Activated CD8-positive, alpha-beta memory T cell treated with anti-CD3 and anti-CD28 coated beads for 48 hours (primary cell): ENCODE measurements around the gene SNAI3.
A peak's percentile ranks its signal among the peaks of the same experiment; 100 is the strongest.

Experiments used
- DNase-seq, 3 experiments: peaks; one replicate each; pipeline ENCODE4 v3.0.0-alpha.2; 2020; ENCODE audit warnings: low read depth in 2 of 3, low spot score in 2 of 3

SNAI3 gene

DNA sequence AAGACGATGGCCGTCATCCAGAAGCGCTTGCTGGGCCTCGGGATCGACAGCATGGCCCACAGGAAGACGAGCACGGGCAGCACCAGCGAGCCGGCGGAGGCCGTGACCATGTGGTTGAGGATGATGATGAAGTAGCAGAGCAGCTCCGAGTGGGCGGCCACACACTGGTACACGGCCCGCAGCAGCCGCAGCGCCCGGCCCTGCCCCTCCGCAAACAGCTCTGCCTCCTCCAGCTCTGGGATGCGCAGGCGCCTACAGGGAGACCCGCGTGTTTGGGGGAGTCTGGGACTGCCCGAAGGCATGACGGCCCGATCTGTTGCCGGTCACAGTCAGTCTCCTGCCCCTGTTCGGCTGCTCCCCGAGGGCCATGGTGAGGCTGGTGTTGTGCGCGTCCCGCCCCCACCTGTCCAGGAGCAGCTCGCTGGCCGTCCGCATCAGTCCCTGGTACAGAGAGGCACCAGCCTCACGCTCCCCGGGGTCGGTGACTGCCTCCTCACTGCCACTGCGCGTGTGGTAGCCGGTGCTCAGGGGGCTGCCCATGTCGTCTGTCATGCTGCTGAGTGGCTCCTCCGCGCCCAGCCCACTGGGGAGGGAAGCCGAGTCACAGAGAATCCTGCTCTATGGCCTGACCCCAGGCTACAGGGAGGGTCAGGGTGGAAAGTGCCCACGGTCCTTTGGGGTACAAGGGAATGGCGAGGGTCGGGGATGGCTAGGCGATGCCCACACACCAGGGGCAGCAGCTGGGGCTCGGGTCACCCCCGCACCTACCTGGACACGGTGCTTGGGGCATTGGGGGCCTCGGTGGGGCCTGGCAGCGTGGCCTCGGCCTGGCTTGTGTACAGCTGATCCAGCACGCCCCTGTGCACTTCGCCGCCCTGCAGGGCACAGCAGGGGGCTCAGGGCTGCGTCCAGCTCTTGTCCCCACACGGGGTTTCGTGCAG is 35.8 kb upstream of the SNAI3 start:
- no peak for DNase-seq

DNA sequence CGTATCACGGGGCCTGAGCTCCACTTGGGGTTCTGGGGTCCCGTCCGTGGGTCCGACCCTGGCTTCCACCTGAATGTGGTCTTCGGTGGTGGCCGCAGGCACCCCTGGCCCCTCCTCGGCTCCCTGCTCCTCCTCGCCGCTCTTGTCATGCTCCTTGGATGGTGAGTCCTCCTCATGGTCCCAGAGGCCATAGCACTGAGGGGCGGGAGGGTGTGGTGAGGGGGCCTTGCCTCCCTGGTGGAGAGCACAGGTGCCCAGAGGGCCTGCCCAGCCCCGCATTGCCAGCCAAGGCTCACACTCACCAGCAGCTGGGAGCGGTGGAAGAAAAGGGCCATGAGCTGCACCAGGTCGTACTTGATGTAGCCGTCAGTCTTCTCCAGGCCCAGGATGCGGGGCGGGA is 34.9 kb upstream of the SNAI3 start:
- no peak for DNase-seq

DNA sequence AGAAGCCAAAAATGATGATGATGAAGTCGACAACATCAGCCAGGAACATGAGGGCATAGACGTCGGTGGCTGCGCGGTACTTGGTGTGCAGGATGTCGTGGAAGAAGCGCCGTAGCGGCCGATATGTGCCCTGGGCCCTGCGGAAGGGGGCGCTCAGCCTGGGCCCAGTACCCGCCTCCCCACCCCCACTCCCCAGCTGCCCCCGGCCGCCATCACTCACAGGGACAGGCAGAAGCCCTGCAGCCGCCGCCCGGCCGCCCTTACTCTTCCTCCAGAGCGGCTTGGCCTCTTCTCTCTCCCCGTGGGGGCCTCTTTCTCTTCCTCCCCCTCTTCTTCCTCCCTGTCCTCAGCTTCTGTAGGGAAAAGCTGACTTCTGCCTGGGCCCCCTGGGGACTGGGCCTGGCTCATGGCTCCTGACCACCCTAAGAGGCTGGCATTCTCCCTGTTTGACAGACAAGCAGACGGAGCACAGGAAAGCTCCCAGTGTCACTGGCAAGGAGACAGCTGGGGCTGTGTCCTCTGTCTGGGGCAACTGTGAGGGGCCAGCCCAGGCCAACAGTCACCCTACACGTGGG is 34.2 kb upstream of the SNAI3 start:
- DNase-seq = no peak

DNA sequence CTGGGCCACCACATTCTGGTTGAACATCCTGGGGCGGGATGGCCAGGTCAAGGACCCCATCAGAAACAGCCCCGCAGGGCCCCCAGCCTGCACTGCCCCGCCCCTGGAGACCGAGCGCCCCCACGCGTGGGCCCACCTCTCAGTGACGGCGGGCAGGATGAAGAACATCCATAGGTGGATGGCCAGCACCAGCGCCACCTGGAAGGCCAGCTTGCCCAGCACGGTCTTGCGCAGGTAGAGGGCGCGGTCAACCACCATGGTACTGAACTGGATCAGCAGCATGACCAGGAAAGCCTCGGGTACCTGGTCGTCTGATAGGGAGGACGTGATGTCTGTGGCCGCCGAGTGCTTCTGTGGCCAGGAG is 33.6 kb upstream of the SNAI3 start:
- no peak for DNase-seq

DNA sequence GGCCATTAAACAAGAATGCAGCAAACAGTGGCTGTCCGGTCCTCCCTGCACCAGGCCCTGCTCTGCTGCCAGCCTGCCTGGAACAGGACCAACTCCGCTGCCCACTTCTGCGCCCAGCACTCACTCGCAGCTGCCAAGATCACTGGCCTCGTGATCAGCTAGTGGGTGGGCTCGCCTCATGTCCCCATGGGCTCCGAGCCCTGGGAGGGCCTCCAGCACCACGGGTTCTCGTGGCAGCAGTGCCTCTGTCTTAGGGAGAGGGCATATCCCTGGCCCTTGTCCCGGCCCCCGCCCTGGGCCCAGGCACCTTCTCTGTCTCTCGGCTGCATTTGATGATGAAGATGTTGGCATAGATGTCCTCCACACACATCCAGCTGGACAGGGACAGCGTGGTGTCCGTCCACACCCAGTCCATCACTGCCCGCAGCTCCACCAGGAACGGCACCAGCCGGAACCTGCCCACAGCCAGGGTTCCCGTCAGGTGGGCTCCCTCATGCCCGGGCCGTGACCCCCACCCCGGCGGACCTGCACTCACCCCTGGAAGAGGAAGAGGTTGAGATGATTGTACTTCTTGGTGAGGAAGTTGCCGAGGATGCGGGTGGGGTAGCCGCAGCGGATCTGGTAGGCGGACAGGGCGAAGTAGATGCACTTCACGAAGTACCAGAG is 33.1 kb upstream of the SNAI3 start:
- DNase-seq = no peak

DNA sequence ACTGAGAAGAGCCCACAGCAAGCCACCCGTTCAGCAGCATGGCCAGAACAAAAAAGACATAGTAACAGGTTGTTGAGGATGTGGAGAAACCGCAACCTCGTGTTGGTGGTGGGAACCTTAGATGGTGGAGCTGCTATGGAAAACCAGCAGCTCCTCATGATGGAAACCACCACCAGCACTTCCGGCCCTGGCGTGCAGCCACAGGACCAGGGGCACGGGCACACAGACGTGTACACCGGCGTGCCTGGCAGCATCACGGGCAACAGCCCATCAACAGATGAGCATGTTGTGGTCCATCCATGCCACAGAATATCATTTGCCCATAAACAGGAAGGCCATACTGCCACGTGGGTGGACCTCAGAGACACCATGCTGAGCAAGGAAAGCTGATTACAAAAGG is 31.9 kb upstream of the SNAI3 start:
- no peak for DNase-seq

DNA sequence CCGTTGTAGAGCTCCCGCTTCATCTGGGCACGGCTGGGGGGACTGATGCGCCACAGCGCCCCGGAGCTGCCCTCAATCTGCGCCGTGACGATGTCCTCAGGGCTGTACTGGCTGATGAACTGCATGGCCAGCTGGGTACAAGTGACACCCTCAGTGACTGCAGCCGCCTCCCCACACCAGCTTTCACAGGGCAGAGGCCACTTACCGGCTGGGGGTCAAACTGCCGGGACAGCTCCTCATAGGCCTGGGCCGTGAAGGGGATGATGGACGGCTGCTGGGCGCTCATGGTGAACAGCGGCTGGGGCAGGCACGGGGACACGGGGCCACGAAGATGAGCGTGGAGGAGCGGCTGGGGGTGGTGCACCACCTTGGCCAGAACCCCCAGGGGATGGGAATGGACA is 30.3 kb upstream of the SNAI3 start:
- no peak for DNase-seq

DNA sequence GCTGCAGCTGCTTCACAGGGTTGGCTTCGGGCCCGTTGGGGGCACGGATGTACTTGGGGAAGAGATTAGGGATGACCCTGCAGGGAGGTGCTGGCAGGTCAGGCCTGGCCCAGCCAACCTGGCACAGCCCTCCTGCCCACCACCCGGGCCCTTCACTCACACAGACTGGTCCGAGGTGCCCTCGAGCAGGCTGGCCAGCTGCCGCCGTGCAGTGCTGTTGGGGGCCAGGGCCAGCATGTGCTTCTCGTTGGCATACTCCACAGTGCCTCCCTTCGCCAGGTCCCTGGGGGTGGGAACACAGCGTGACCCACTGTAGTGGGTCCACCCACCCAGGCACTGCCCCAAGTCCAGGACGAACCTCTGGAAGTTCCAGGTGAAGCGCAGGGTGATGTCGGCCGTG is 29.9 kb upstream of the SNAI3 start:
- no peak for DNase-seq

DNA sequence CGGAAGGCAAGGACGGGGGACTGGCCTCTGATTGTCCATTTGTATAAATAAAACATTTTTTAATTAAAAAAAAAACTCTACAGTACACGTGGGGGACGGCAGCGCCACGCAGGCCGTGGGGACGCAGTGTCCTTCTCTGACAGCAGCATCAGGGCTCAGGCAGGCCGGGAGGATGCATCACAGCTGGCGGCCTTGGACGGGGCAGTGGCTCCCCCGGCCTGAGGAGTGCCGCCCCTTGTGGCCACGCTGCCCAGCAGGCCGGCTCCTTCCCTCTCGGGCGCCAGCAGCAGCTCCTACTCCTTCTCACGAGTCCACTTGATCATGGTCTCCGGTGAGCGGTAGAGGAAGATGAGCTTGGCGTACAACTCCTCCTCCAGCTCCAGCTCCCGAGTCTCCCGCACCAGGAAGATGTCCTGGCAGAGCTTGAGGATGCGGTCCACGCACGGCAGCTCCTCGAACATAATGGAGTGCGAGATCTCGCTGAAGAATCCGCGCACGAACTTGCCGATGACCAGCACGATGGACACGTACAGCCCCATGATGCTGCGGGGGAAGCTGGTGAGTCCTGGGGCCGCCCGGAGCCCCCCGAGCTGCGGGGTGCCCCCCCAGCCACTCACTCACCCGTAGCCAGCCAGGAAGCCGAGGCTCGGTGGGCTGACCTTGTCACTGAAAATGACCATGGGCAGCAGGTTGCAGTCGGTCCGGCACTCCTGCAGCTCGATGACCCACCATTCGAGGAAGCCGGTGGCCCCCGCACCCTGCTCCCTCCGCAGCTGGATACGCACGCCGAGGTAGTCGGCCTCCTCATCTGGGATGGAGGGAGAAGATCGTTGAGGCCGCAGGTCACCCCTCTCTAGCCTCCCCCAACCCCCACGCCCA is 29.2 kb upstream of the SNAI3 start:
- DNase-seq = no peak

DNA sequence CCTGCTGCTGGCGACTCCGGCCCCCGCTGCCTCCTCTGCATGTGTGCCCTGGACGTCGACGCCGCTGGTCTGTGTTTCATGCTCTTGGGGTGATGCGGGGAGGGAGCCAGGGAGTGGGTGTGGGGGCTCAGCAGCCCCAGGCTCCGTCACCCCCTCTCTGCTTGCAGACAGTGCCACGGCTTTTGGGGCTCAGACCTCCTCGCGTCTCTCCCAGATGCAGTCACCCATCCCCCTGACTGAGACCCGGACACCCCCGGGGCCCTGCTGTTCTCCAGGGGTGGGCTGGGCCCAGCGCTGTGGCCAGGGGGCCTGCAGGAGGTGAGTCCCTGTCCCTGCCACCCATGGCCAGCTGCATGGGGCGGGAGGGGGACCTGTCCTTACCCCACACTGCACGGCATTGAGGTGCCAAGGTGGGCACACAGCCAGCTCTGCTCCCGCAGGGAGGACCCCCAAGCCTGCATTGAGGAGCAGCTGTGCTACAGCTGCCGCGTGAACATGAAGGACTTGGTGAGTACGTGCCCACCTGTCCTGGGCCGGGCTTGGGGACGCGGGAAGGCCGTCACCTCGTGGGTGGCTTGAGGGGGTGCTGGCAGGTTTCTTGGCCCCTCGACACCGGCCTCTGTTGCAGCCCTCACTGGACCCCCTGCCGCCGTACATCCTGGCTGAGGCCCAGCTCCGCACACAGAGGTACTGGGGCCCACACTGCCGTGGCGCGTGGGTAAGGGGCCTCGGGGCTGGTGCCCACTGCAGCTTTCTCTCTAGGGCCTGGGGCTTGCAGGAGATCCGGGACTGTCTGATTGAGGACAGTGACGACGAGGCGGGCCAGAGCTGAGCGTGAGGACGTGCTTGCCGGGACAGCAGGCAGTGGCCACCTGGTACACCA is 28.4 kb upstream of the SNAI3 start:
- DNase-seq = no peak

DNA sequence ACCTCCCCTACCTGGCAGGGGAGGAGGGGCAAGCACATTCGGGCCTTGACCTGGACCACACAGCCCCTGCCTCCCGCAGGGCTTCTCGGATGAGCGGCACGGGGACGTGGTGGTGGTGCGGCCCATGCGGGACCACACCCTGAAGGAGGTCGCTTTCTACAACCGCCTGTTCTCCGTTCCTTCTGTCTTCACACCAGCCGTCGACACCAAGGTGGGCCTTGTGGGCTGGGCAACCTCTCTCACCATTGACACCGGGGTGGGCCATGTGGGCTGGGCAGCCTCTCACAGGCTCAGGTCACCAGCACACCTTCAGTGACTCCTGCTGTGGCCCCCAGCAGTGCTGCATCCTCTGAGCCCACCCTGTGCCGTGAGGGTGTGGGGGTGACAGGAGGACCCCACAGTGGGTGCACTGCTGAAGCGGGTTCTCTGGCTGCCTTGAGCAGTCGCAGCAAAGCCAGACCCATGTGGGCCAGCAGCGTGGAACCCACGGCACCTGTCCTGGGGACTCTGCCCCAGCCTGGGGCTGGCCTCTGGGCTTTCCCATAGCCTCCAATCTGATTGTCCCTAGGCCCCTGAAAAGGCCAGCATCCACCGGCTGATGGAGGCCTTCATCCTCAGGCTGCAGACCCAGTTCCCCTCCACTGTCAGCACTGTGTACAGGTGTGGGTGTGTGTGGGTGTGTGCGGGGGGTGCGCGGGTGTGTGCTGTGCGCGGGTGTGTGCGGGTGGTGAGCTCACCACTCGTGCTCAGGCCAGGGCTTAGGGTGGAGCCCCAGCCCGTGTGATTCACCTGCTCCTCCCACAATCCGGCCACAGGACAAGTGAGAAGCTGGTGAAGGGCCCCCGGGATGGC is 27.5 kb upstream of the SNAI3 start:
- DNase-seq = no peak

DNA sequence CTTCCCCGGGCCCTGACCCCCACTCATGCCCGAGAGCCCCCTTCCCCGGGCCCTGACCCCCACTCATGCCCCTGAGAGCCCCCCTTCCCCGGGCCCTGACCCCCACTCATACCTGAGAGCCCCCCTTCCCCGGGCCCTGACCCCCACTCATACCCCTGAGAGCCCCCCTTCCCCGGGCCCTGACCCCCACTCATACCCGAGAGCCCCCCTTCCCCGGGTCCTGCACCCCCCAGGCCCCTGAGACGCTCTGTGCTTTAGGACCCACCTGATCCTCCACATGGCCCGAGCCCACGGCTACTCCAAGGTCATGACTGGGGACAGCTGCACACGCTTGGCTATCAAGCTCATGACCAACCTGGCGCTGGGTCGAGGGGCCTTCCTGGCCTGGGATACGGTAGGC is 26.7 kb upstream of the SNAI3 start:
- no peak for DNase-seq

DNA sequence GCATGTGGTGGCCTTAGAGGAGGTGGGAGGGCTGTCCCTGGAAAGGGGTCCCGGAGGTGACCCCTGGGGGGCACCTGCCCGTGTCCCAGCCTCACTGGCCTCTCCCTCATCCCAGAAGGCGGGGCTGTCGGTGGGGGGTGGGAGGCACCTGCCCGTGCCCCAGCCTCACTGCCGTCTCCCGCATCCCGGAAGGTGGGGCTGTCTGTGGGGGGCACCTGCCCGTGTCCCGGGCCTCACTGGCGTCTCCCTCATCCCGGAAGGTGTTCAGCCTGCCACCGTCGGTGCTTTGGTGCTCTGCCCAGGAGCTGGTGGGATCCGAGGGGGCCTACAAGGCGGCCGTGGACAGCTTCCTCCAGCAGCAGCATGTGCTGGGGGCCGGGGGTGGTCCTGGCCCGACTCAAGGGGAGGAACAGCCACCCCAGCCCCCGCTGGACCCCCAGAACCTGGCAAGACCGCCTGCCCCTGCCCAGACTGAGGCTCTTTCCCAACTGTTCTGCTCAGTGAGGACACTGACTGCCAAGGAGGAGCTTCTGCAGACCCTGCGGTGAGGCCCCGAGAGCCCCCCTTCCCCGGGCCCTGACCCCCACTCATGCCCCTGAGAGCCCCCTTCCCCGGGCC is 26.2 kb upstream of the SNAI3 start:
- DNase-seq = no peak

DNA sequence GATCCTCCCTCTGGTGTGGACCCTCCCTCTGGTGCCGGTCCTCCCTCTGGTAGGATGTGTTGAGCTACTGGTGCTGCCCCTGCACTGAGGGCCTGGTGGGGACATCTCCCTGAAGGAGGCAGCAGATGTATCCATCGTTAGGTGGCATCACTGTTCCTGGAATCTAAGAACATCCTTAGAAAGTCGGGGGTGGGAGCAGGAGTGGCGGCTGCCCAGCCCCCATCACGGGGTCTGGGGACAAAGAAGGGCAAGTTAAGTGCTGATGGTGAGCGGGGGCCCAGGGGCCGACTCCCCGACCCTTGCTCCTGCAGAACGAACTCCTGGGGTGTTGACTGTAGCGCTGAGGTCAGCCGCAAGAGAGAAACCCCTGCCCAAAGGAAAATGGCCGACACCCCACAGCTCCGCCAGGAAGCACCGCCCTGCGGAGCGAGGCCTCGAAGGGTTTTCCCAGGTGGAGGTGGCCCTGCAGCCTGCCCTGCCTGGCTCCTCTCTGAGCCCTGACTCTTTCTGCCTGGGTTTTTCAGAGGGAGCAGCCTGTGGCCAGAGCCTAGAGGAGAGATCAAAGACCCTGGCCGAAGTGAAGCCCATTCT is 25.5 kb upstream of the SNAI3 start:
- DNase-seq = no peak

DNA sequence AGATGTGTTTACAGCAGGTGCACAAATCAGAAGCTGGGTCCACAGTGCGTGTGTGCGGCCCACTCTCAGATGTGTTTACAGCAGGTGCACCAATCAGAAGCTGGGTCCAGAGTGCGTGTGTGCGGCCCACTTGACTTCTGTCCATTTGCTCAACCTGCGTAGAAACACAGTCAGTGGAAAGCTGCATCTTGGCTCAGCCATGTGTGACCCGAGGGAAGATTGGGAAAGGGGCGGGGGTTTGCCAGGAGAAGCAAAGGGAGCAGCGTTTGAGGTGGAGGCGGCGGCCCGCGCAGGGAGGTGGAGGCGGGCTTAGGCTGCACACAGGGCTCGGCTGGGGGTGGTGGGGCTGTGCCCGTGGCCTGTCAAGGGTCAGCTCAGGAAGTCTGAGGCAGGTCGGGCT is 24.2 kb upstream of the SNAI3 start:
- DNase-seq = no peak

DNA sequence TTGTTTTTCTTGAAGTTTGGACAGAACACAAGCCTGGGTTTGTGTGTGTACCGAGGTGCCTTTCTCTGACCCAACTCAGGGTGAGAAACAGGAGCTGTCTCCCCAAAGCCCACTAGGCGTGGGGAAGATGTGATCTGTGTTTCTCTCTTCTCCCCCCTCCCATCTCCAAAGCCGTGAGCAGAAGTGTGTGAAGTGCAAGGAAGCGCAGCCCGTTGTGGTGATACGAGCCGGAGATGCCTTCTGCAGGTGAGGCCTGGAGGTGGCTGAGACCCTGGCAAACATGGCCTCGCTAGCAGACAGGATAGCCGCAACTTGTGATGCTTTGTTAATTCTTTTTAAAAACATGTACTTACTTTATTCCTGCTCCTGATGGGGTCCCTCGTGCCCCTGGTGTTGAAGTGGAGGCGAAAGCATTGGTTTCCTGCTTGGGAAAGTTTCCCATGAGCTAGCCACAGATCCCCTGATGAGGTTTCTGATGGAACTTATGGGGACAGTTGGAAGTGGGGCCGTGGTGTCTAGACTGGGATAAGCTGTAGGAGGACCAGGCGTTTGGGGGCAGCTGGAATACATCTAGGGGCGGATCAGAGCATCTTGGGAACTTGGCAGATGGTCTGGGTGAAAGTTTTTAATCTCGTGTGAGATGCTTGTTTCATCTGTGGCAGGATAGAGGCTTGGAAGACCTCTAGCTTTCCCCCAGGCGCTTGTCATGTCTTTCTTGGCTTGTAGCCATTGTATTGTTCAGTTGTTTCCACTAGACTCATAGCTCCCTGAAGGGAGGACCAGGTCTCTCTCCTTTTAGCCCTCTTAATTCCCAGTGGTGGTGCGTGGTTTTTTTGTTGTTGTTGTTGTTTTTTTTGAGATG is 20.9 kb upstream of the SNAI3 start:
- DNase-seq = no peak

DNA sequence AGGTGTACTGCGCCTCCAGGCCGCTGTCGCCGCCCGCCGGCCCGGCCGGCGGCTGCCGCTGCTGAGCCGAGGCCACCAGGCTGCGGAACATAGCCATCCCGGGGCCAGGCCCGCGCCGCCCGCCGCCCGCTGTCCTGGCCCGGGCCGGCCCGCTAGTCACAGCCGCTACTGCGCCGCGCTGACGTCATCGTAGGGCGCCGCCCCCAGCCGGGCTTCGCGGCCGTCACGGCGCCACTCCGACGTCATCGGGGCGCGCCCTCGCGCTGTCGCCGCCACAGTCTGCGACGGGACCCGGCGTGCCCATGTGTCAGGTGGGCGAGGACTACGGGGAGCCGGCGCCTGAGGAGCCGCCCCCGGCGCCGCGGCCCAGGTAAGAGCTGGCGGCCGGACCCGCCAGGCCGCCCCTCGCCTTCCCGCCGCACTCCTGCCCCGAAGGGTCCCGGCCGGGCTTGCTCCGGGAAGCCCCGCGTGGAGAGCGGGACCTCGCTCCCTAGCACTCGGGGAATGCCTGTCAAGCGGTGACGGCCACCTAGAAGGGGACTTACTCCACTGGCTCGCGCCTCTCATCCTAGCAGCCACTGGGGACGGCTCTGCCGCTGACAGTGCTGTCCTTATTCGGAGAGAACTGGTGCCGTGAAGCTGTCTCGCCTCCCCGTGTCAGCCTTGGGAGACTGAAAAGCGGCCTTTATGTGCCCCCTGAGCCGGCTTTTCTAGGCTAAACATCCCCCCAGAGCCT is 20.1 kb upstream of the SNAI3 start, which contains the start of the genes CTU2 and RNF166:
TSS of gene CTU2 (plus strand) at position 275 of the 736 bp plus-strand sequence. CDS start at position 303, 28 bp downstream.
TSS of gene RNF166 (minus strand) at position 180 of the 736 bp plus-strand sequence. CDS start at position 97, 83 bp downstream.
- DNase-seq = peak; percentile 88 to 92 (median 90)
